ENCODE results near the gene GREB1L. TPM values are rescaled to one million over a fixed set of nuclear protein-coding genes. Genes with fewer than 3 reads are reported as not detected.
"Not testable (repeated sequence)": the region's sequence is repeated elsewhere in the genome, so short reads cannot be mapped to it uniquely, and the experiment has no call there.

Gene GREB1L
- total RNA-seq, 4 donors from 2014 or later = 6.2 to 14.9 (median 10.4) TPM

- H3K27ac ChIP-seq = no peak overlapping the region
- no peaks in the 10 kb centered on the region for H3K27me3 ChIP-seq
- TF ChIP-seq EP300 (IDR thresholded peaks at IDR 0.05) = no peak
- TF ChIP-seq POLR2A (IDR thresholded peaks at IDR 0.05) = no peak
- 0% methylated on average over 1 of the region's 1 CpG; no CpG with 5 or more reads in 1 of the 2 donors for WGBS, 2 donors (ENCODE audit: low coverage in 1 of 2)
- H3K4me3 ChIP-seq = no peak overlapping the region
- no peaks in the 10 kb centered on the region for H3K36me3 ChIP-seq
- H3K4me1 ChIP-seq = peaks cover 0 to 20% (median 0%) of the 10 kb centered on the region in 3 donors
- no peak for ATAC-seq
- no peaks in the 10 kb centered on the region for H3K9me3 ChIP-seq
Observed at GRCh38 chr18:21363348-21363747, 121.3 kb downstream of the GREB1L start.

GRCh38 chr18:21364471-21364870 lies 122.4 kb downstream of the GREB1L start:
- WGBS, 2 donors (ENCODE audit: low coverage in 1 of 2) = 48 to 59% methylated on average over 2 of the region's 2 CpGs
- no peaks in the 10 kb centered on the region for H3K36me3 ChIP-seq
- H3K27me3 ChIP-seq = no peaks in the 10 kb centered on the region
- ATAC-seq = no peak
- no peak for TF ChIP-seq EP300 (IDR thresholded peaks at IDR 0.05)
- no peak for TF ChIP-seq POLR2A (IDR thresholded peaks at IDR 0.05)
- no peak for TF ChIP-seq CTCF (IDR thresholded peaks at IDR 0.05)
- no peak for TF ChIP-seq POLR2AphosphoS5 (IDR thresholded peaks at IDR 0.05)
- H3K9me3 ChIP-seq = no peaks in the 10 kb centered on the region
- no peak overlapping the region for H3K27ac ChIP-seq
- peaks cover 0 to 20% (median 0%) of the 10 kb centered on the region in 3 donors for H3K4me1 ChIP-seq
- H3K4me3 ChIP-seq = no peak overlapping the region

GRCh38 chr18:21366896-21367295 lies 124.9 kb downstream of the GREB1L start:
- 82% methylated on average over 1 to 2 of the region's 2 CpGs for WGBS, 2 donors (ENCODE audit: low coverage in 1 of 2)
- no peak for ATAC-seq
- Histone ChIP-seq H3K9me3 (no peaks in the 10 kb centered on the region), H3K4me3 (no peak overlapping the region), H3K4me1 (peaks cover 0 to 9% (median 0%) of the 10 kb centered on the region in 3 donors), H3K27me3 (no peaks in the 10 kb centered on the region), H3K36me3 (no peaks in the 10 kb centered on the region), H3K27ac (no peak overlapping the region)
- no peak for TF ChIP-seq POLR2A (IDR thresholded peaks at IDR 0.05)
- TF ChIP-seq EP300 (IDR thresholded peaks at IDR 0.05) = no peak
- TF ChIP-seq POLR2AphosphoS5 (IDR thresholded peaks at IDR 0.05) = no peak
- no peak for TF ChIP-seq CTCF (IDR thresholded peaks at IDR 0.05)

- Histone ChIP-seq H3K36me3 (no peaks in the 10 kb centered on the region), H3K27ac (no peak overlapping the region), H3K9me3 (no peaks in the 10 kb centered on the region), H3K4me1 (no peaks in the 10 kb centered on the region), H3K27me3 (no peaks in the 10 kb centered on the region), H3K4me3 (no peak overlapping the region)
- 50 to 57% methylated on average over 4 of the region's 4 CpGs for WGBS, 2 donors (ENCODE audit: low coverage in 1 of 2)
- ATAC-seq = no peak
- TF ChIP-seq EP300 (IDR thresholded peaks at IDR 0.05) (no peak), POLR2AphosphoS5 (IDR thresholded peaks at IDR 0.05) (no peak), CTCF (IDR thresholded peaks at IDR 0.05) (no peak), POLR2A (IDR thresholded peaks at IDR 0.05) (no peak)
Observed at GRCh38 chr18:21369146-21369545, 127.1 kb downstream of the GREB1L start.

- not testable (repeated sequence) for H3K27ac ChIP-seq, H3K36me3 ChIP-seq, H3K4me3 ChIP-seq, ATAC-seq, H3K27me3 ChIP-seq, H3K9me3 ChIP-seq, H3K4me1 ChIP-seq
- WGBS, 2 donors (ENCODE audit: low coverage in 1 of 2) = 91% methylated on average over 5 of the region's 7 CpGs; no CpG with 5 or more reads in 1 of the 2 donors
Observed at GRCh38 chr18:21369597-21369996, 127.6 kb downstream of the GREB1L start.

GRCh38 chr18:21383031-21383430 lies 141.0 kb downstream of the GREB1L start:
- TF ChIP-seq CTCF (IDR thresholded peaks at IDR 0.05) (no peak), POLR2AphosphoS5 (IDR thresholded peaks at IDR 0.05) (no peak), EP300 (IDR thresholded peaks at IDR 0.05) (no peak), POLR2A (IDR thresholded peaks at IDR 0.05) (no peak)
- H3K27ac ChIP-seq = no peak overlapping the region
- 88 to 100% methylated on average over 1 of the region's 1 CpG for WGBS, 2 donors (ENCODE audit: low coverage in 1 of 2)
- no peaks in the 10 kb centered on the region for H3K9me3 ChIP-seq
- ATAC-seq = no peak
- no peak overlapping the region for H3K4me3 ChIP-seq
- H3K36me3 ChIP-seq = no peaks in the 10 kb centered on the region
- H3K4me1 ChIP-seq = peaks cover 0 to 5% (median 3%) of the 10 kb centered on the region in 3 donors
- H3K27me3 ChIP-seq = no peaks in the 10 kb centered on the region
